ENCODE data around the gene TSPAN9. TPM values are rescaled to one million over a fixed set of nuclear protein-coding genes. Genes with fewer than 3 reads are reported as not detected.

Gene TSPAN9
- total RNA-seq, 1 experiment from 2014 or later: 35.5 TPM

- intact Hi-C loops (cut with micrococcal nuclease; ENCODE audit: unreplicated experiment): loop anchor here (5.0 kb wide), 1 partner anchor 43 kb away; no protein-coding TSS in a partner anchor
- peaks cover 4% of the 10 kb centered on the region for H3K9me3 ChIP-seq (ENCODE audit: low read depth, low read length, poor library complexity, severe bottlenecking)
- CTCF ChIA-PET: no interaction called here
- H3K27me3 ChIP-seq (replicated peaks; ENCODE audit: insufficient read depth, low read depth, low read length, poor library complexity): no peaks in the 10 kb centered on the region
- peaks cover 46% of the 10 kb centered on the region for H3K4me1 ChIP-seq (ENCODE audit: insufficient read depth, low read length, poor library complexity, severe bottlenecking)
- BruUV-seq (replicated peaks): no TSS peak
- H3K27ac ChIP-seq (ENCODE audit: low read depth, low read length, poor library complexity, severe bottlenecking): peak overlapping the region; percentile 47
- H3K36me3 ChIP-seq (ENCODE audit: insufficient read depth, low read length, poor library complexity, severe bottlenecking): no peaks in the 10 kb centered on the region
- H3K4me3 ChIP-seq (ENCODE audit: low read depth, low read length, poor library complexity, severe bottlenecking): no peak overlapping the region
- TF ChIP-seq EZH2 (IDR thresholded peaks at IDR 0.05; ENCODE audit: borderline replicate concordance, low read depth, low read length, poor library complexity, severe bottlenecking) (no peak), CTCF (conservative IDR thresholded peaks at IDR 0.05; ENCODE audit: low read depth, low read length) (no peak)
- POLR2A ChIA-PET (ENCODE audit: low non-redundant PET): no interaction called here
- peak; percentile 57 for DNase-seq (ENCODE audit: low spot score)
These were observed 81.8 kb downstream of the TSPAN9 start for GRCh38 chr12:3158851-3159465.

- no TSS peak for BruUV-seq (replicated peaks)
- intact Hi-C loops (cut with micrococcal nuclease; ENCODE audit: unreplicated experiment): no loop called here
- Histone ChIP-seq H3K4me3 (ENCODE audit: low read depth, low read length, poor library complexity, severe bottlenecking) (no peak overlapping the region), H3K9me3 (ENCODE audit: low read depth, low read length, poor library complexity, severe bottlenecking) (peaks cover 4% of the 10 kb centered on the region), H3K4me1 (ENCODE audit: insufficient read depth, low read length, poor library complexity, severe bottlenecking) (peaks cover 40% of the 10 kb centered on the region), H3K27me3 (replicated peaks; ENCODE audit: insufficient read depth, low read depth, low read length, poor library complexity) (no peaks in the 10 kb centered on the region), H3K36me3 (ENCODE audit: insufficient read depth, low read length, poor library complexity, severe bottlenecking) (no peaks in the 10 kb centered on the region), H3K27ac (ENCODE audit: low read depth, low read length, poor library complexity, severe bottlenecking) (no peak overlapping the region)
- POLR2A ChIA-PET (ENCODE audit: low non-redundant PET): no interaction called here
- CTCF ChIA-PET: no interaction called here
- no peak for DNase-seq (ENCODE audit: low spot score)
- TF ChIP-seq EZH2 (IDR thresholded peaks at IDR 0.05; ENCODE audit: borderline replicate concordance, low read depth, low read length, poor library complexity, severe bottlenecking) (no peak), CTCF (conservative IDR thresholded peaks at IDR 0.05; ENCODE audit: low read depth, low read length) (no peak)
These were observed 82.9 kb downstream of the TSPAN9 start for GRCh38 chr12:3160081-3160480.

DNA sequence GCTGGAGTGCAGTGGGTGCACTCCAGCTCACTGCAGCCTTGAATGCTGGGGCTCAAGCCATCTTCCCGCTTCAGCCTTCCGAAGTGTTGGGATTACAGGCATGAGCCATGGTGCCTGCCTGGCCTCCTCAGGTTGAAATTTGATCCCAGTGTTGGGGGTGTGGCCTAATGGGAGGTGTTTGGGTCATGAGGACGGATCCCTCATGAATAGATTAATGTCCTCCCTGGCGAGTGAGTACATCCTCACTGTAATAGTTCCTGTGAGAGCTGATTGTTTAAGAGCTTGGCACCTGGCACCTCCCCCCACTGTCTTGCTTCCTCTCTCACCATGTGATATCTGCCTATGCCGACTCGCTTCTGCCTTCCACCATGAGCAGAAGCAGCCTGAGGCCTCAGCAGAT, 84.7 kb downstream of the TSPAN9 start:
- CTCF ChIA-PET: no interaction called here

More for the DNA sequence above, 84.7 kb downstream of the TSPAN9 start:
- no peak for TF ChIP-seq EZH2 (IDR thresholded peaks at IDR 0.05; ENCODE audit: borderline replicate concordance, low read depth, low read length, poor library complexity, severe bottlenecking)
- TF ChIP-seq CTCF (conservative IDR thresholded peaks at IDR 0.05; ENCODE audit: low read depth, low read length): no peak
- no TSS peak for BruUV-seq (replicated peaks)
- H3K4me3 ChIP-seq (ENCODE audit: low read depth, low read length, poor library complexity, severe bottlenecking): no peak overlapping the region
- H3K36me3 ChIP-seq (ENCODE audit: insufficient read depth, low read length, poor library complexity, severe bottlenecking): no peaks in the 10 kb centered on the region
- H3K27ac ChIP-seq (ENCODE audit: low read depth, low read length, poor library complexity, severe bottlenecking): no peak overlapping the region
- peaks cover 37% of the 10 kb centered on the region for H3K4me1 ChIP-seq (ENCODE audit: insufficient read depth, low read length, poor library complexity, severe bottlenecking)
- peak; percentile 44 for DNase-seq (ENCODE audit: low spot score)
- POLR2A ChIA-PET (ENCODE audit: low non-redundant PET): no interaction called here
- intact Hi-C loops (cut with micrococcal nuclease; ENCODE audit: unreplicated experiment): no loop called here
- no peaks in the 10 kb centered on the region for H3K27me3 ChIP-seq (replicated peaks; ENCODE audit: insufficient read depth, low read depth, low read length, poor library complexity)
- H3K9me3 ChIP-seq (ENCODE audit: low read depth, low read length, poor library complexity, severe bottlenecking): peaks cover 4% of the 10 kb centered on the region
